Activated naive CD4-positive, alpha-beta T cell treated with anti-CD3 and anti-CD28 coated beads, Interleukin-2, amount 50 U/mL, for 72 hours (primary cell): ENCODE measurements around the gene RAB35. TPM values are rescaled to one million over a fixed set of nuclear protein-coding genes. Genes with fewer than 3 reads are reported as not detected.

ENCODE experiments used
- ATAC-seq, 2 donors: fragments of 150-1000 bp; cut with Tn5 transposase; 2 replicates each; pipeline ENCODE4 v1.10.0; 2021; ENCODE audit warnings: mild to moderate bottlenecking in 2 of 2, moderate library complexity in 2 of 2
- DNase-seq, 2 donors: peaks; one replicate each; pipeline ENCODE4 v3.0.0; 2021 to 2022; ENCODE audit warnings: low spot score in 2 of 2
- H3K27ac Mint-ChIP-seq, 2 donors: one replicate each; pipeline ENCODE4 v1.8.0; 2022; ENCODE audit warnings: mild to moderate bottlenecking in 2 of 2, mixed read lengths in 2 of 2
- H3K36me3 Mint-ChIP-seq, 2 donors: one replicate each; pipeline ENCODE4 v1.8.0; 2022; ENCODE audit warnings: mixed read lengths in 2 of 2
- H3K9me3 Mint-ChIP-seq, 2 donors: one replicate each; pipeline ENCODE4 v1.8.0; 2022; ENCODE audit warnings: mixed read lengths in 2 of 2
- total RNA-seq, 2 donors: library from RNA; stranded (reverse); gene quantifications; one replicate each; pipeline ENCODE4 v1.2.3, GENCODE V29; 2022

Gene RAB35
- total RNA-seq, 2 donors from 2014 or later: 38.7 to 59.6 TPM

DNA sequence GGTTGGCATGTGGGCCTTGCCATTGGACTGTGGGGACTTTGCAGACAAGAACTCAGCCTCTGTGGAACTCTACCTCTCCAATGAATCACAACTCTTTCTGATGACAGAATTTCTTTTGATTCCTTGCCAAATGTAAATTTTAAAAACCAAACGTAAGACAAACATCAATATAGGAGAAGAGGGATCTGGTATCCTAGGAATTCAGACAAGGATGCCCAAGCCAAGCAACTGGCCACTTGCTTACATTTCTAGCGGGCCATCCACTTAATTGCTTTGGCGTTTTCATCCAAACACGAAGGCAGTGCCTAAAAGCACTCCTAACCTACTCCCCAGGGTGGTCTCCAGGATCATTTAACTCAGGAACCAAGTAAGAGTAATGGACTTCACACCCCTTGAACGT is 23.4 kb upstream of the RAB35 start:
- DNase-seq (no peak), ATAC-seq (no peak)
- peak overlapping the region in 1 of 2 donors; percentile 86 for H3K27ac Mint-ChIP-seq
- H3K9me3 Mint-ChIP-seq: no peaks in the 10 kb centered on the region
- peaks cover 15 to 29% of the 10 kb centered on the region in 2 donors for H3K36me3 Mint-ChIP-seq

DNA sequence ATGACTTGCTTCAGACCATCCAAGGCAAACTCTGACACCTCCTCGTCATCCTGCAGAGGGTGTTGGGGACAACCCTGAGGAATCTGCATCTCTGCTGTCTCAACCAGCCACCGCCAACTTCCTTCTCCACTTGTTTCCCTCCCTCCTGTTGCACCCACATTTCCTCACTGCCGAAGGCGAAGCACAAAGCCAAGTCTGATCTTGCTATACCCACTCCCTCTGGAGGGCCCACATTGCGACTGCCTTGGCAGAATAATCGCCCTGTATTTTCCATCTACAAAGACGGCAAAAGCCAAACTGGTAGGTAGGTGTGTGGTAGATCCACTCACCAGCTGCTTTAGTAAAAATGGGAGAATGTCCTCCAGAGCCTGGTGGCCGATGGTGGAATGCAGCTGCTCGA is 21.8 kb upstream of the RAB35 start:
- Mint-ChIP-seq H3K36me3 (peaks cover 18 to 29% of the 10 kb centered on the region in 2 donors), H3K9me3 (no peaks in the 10 kb centered on the region), H3K27ac (no peak overlapping the region)
- DNase-seq (no peak), ATAC-seq (no peak)

DNA sequence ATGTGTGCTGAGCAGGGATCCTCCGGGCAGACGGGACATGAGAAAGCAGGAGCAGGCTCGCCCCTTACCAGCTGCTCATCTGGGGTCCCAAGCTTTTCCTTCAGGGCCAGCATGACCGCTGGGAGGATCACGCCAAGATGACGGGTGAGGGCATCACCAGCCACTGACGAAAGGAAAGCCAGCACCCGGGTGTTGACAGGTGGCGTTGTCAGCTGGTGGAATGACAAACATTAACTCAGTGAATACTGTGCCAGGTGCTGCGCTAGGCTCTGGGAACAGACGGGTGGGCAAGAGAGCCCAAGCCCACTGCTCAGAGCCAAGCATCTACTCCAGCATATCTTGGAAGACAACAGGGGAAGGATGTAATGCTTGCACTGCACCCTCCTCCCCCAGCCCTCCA is 21.3 kb upstream of the RAB35 start:
- H3K9me3 Mint-ChIP-seq: no peaks in the 10 kb centered on the region
- no peak for DNase-seq
- no peak for ATAC-seq
- no peak overlapping the region for H3K27ac Mint-ChIP-seq
- peaks cover 22 to 29% of the 10 kb centered on the region in 2 donors for H3K36me3 Mint-ChIP-seq

DNA sequence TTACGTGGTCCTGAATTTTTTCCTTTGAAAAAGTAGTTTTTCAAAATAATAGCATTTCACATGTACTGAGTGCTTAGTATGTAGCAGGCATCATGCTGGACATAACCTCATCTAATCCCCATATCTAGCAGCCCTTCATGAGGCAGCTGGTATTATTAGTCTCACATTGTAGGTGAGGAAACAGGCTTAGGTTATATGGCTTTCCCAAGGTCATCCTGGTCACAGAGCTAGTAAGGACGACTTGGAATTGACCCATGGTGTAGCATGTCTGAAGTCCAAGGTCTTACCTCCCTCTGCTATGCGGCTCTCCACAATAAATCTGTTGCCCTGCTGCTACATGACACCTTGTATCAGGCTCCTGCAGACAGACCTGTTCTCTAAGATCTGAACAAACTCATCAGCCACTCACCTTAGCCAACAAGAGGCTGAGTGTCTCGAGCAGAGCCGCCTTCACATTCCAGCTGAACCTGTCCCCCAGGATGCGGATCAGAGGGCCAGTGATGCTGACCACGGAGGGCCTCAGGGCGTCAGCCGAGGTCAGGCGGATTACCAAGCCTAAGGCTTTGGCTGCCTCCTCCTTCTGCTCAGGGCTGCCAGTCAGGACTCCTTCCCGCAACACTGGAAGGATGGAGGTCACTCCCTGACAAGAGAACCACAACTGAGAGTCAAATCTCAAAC is 19.7 kb upstream of the RAB35 start:
- Mint-ChIP-seq H3K9me3 (no peaks in the 10 kb centered on the region), H3K27ac (no peak overlapping the region), H3K36me3 (peaks cover 16 to 23% of the 10 kb centered on the region in 2 donors)
- ATAC-seq (no peak), DNase-seq (no peak)

DNA sequence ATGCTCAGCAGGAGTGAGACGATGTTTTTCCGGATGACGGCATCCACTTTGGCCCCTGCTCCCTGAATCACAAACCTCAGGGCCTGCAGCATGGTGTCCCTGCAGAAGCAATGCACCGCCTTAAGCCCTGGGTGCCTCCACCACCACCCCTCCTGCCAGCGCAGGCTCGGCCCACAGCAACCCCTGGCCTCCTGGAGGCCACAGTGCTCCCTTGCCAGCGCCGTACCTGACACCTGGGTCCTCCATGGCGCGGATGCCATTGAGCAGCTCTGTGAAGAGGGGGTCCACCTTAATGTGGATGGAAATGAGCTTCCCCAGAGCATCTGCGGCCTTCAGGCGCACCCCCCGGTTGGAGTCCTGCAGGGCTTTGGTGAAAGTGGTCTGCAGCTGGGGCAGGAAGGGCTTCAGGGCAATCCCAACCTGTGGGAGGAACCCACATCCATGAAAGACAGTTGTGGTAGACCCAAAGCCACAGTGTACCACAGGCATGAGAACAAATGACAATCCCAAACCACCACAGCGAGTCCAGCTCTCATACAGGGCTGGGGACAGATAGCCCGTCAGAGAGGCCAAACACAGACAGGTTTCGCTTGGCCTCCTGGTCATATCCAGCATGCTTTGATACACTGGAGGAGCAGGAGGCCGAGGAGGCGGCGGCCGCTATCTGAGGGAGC is 17.9 kb upstream of the RAB35 start:
- Mint-ChIP-seq H3K27ac (no peak overlapping the region), H3K36me3 (peaks cover 9 to 21% of the 10 kb centered on the region in 2 donors), H3K9me3 (no peaks in the 10 kb centered on the region)
- ATAC-seq (no peak), DNase-seq (no peak)

- H3K27ac Mint-ChIP-seq: peak overlapping the region; percentile 37 to 81
- peaks cover 15 to 27% of the 10 kb centered on the region in 2 donors for H3K36me3 Mint-ChIP-seq
- ATAC-seq (no peak), DNase-seq (no peak)
- no peaks in the 10 kb centered on the region for H3K9me3 Mint-ChIP-seq
Measured at GRCh38 chr12:120132863-120133385, 16.4 kb upstream of the RAB35 start.

- no peak for DNase-seq
- H3K27ac Mint-ChIP-seq: peak overlapping the region in 1 of 2 donors; percentile 81
- ATAC-seq: no peak
- peaks cover 21 to 27% of the 10 kb centered on the region in 2 donors for H3K36me3 Mint-ChIP-seq
- H3K9me3 Mint-ChIP-seq: no peaks in the 10 kb centered on the region
Measured at GRCh38 chr12:120132054-120132836, 15.7 kb upstream of the RAB35 start.

- no peak for ATAC-seq
- H3K36me3 Mint-ChIP-seq: peaks cover 27 to 33% of the 10 kb centered on the region in 2 donors
- DNase-seq: no peak
- peak overlapping the region in 1 of 2 donors; percentile 44 for H3K27ac Mint-ChIP-seq
- no peaks in the 10 kb centered on the region for H3K9me3 Mint-ChIP-seq
Measured at GRCh38 chr12:120131116-120131515, 14.6 kb upstream of the RAB35 start.

DNA sequence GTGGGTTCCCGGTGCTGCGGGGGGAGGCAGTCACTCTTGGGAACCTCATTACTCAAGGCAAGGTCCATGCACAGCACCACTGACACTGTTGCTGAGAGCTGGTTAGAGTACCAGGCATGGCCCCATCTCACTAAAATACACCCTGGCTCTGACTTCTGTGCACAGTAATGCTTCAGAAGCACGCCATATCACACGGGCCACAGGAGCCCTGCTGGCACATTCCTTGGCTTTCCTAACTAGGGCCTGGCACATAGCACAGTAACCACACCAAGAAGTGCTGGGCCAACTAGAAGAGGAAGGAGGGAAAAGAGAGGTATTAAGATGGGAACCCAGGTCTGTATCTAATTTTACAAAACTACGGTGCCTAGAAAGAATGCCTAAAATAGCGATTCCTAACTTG is 13.5 kb upstream of the RAB35 start:
- H3K36me3 Mint-ChIP-seq: peaks cover 27 to 33% of the 10 kb centered on the region in 2 donors

DNA sequence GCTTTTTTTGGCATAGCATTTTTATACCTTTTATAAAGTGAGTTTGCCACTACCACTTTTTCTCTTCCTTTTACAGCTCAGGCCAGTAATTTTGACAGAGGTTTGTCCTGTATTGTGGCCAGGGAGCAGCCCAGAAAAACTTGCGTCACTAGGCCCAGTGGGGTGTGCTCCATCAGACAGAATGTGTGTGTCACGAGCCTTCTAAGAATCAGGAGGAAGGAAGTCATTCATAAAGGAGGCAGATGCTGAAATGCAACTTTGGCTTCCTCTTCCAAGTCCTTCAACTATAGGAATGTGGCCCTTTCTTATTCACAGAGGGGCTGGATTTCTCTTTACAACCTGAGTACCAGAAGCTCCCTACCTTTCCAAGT is 10.1 kb upstream of the RAB35 start:
- Mint-ChIP-seq H3K9me3 (no peaks in the 10 kb centered on the region), H3K27ac (peak overlapping the region; percentile 86 to 94), H3K36me3 (peaks cover 20 to 33% of the 10 kb centered on the region in 2 donors)
- DNase-seq (no peak), ATAC-seq (peak in 1 of 2 donors; percentile 55)

More for the DNA sequence above, 13.5 kb upstream of the RAB35 start:
- DNase-seq: no peak
- Mint-ChIP-seq H3K27ac (peak overlapping the region in 1 of 2 donors; percentile 44), H3K9me3 (no peaks in the 10 kb centered on the region)
- no peak for ATAC-seq

DNA sequence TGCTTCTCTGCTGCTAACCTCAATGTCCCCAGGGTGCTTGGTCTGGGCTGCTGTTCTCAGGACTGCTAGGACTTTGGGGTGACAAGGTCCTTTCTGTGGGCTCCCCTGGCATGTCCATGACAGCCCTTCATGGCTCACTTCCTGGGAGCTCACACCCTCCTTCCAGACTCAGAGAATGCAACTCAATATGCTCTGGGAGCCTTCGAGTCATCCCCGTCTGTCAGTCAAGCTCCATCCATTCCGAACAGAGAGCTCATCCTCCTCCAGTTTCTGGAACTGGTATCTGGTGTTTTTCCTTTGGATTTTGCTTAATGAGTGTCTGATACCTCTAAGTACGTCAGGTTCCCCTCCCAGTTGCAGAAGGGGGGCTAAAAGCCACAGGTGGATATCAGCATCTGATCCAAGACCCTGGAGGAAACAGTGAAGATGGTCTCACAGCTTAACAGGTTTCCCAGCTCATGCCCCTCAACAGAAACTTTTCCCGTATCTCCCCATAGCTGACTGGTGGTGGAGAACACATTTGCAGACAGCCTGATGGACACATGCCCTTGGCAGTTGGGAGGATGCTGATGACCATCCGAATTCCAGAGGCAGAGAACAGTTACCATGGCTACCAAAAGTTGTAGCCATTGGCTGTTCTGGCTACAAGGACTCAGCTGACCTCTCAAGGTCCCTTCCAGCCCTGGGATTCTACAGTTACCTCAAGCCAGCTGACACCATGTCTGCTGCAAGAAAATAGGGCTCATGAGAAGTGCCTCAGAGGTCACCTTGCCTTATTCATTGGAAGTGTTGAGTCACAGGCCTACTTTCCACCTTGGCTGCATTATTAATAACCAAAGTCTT is 9.5 kb upstream of the RAB35 start:
- Mint-ChIP-seq H3K27ac (peak overlapping the region; percentile 86 to 94), H3K36me3 (peaks cover 16 to 33% of the 10 kb centered on the region in 2 donors), H3K9me3 (no peaks in the 10 kb centered on the region)
- DNase-seq (no peak), ATAC-seq (peak; percentile 36 to 66)

DNA sequence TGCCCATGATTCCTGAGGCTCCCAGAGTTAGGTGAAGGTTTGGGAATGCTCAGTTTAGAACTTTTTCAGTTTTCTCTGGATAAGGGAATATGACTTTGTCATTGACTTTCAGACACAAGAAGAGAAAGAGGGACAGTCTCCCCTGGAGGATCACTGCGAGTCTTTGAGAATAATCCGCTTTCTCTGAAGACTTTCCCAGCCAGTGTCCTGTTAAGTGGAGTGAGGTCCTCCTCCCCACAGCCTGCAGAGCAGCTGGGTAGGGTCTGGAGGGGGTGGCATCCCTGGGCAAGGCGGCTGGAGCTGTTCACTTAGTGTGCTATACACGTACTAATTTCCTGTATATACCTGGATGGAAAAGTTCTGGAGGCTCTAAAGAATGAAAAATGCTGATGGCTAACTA is 8.5 kb upstream of the RAB35 start:
- ATAC-seq (no peak), DNase-seq (no peak)
- Mint-ChIP-seq H3K27ac (no peak overlapping the region), H3K9me3 (no peaks in the 10 kb centered on the region), H3K36me3 (peaks cover 16 to 33% of the 10 kb centered on the region in 2 donors)

DNA sequence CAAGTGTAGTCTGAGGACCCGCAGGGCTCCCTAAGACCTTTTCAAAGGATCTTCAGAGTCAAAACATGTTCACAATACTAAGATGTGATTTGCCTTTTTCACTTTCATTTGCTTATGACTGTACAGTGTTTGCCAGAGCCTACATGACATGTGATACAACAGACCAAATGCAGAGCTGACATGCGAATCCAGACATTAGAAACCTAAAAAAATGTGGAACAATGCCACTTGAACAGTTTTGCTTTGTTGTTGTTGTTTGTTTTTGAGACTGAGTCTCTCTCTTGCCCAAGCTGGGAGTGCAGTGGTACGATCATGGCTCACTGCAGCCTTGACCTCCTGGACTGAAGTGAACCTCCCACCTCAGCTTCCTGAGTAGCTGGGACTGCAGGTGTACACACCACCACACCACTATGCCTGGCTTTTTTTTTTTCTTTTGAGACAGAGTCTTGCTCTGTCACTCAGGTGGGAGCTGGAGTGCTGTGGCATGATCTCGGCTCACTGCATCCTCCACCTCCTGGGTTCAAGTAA is 5.3 kb upstream of the RAB35 start:
- peak overlapping the region; percentile 57 to 68 for H3K27ac Mint-ChIP-seq
- no peaks in the 10 kb centered on the region for H3K9me3 Mint-ChIP-seq
- peak; percentile 53 to 70 for ATAC-seq
- DNase-seq: peak in 1 of 2 donors; percentile 27
- H3K36me3 Mint-ChIP-seq: peaks cover 17 to 19% of the 10 kb centered on the region in 2 donors

- peak overlapping the region; percentile 57 to 81 for H3K27ac Mint-ChIP-seq
- ATAC-seq: peak in 1 of 2 donors; percentile 10
Measured at GRCh38 chr12:120121343-120121742, 4.8 kb upstream of the RAB35 start.

DNA sequence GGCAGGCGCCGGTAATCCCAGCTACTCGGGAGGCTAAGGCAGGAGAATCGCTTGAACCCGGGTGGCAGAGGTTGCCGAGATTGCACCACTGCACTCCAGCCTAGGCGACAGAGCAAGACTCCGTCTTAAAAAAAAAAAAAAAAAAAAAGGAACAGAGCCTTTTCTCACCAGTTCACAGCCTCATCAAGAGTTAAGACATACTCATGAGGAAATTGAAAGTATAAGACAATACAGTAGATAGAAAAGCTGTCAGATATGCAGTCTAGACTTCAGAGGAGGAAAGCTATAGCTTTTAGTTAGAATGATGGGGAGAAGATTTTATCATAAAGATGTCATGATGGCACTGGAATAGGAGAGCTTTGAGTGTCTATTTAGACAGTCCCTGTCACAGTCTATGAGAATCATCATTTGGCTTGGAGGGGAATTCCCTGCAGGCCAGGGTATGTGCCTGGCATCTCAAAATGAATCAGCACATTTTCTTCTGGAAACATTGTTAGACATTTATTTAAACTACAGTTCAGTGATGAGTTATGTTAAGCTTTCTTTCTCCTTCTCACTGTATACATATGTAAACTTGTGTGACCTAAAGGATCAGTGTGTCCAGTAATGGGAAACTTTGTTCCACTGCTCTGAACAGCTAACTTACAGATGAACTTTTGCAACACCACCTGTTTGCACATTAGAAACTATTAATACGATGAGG is 2.9 kb upstream of the RAB35 start:
- H3K36me3 Mint-ChIP-seq: peaks cover 28 to 32% of the 10 kb centered on the region in 2 donors
- ATAC-seq: peak; percentile 59
- H3K9me3 Mint-ChIP-seq: no peaks in the 10 kb centered on the region
- peak overlapping the region; percentile 87 to 89 for H3K27ac Mint-ChIP-seq
- peak in 1 of 2 donors; percentile 43 for DNase-seq

More at GRCh38 chr12:120121343-120121742, 4.8 kb upstream of the RAB35 start:
- Mint-ChIP-seq H3K9me3 (no peaks in the 10 kb centered on the region), H3K36me3 (peaks cover 14% of the 10 kb centered on the region in 2 donors)
- DNase-seq: no peak
